GM10266 (cell line): ENCODE data around the gene ADGRA1.

Source experiments
- DNase-seq: peaks from one replicate; pipeline ENCODE4 v3.0.0; 2012; ENCODE audit errors: extremely low spot score
- CTCF ChIP-seq: IDR thresholded peaks from 2 replicates; pipeline ENCODE4 v1.5.1; 2012; ENCODE audit warnings: mild to moderate bottlenecking, low read depth; ENCODE audit not compliant: control insufficient read depth, insufficient read depth; ENCODE audit errors: missing control alignments

Gene ADGRA1

GRCh38 chr10:133178357-133179127 lies 90.8 kb downstream of the ADGRA1 start:
- no peak for DNase-seq
- TF ChIP-seq CTCF = no peak

DNA sequence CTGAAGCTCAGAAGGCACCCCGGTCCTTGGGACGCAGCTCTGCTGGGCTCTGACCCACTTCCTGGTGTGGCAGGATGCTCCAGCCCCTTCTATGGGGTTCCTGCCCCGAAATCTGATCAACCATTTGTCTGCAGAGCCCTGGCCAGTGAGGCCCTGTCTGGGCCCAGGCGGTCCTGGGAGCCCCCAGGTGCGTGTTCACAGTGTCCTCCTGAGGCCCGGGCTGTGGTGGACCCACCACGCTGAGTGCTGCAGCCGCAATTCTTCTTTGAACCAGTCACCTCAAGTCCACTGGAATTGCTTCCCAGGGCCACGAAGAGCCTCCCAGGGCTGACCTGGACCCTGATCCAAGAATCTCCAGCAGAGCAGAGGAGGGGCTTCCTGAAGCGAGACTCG lies 91.4 kb downstream of the ADGRA1 start:
- TF ChIP-seq CTCF = no peak
- no peak for DNase-seq

DNA sequence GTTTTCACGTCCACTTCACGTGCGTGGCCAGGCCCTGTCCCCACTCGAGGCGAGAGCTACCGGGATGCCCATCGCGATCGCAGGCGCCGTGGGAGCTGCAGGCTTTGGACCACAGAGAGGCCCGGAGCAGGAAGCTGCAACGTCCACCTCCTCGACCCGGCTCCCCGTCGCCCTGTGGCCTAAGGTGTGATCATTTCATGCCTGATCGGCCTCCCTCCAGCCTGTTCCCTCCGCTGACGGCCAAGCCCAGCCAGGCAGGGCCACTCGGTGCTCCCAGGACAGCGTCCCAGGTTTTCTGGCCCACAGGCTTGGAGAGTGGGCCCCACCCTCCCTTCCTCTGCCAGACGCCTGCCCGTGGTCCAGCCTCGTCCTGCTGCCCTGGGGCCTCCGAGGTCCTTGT lies 91.9 kb downstream of the ADGRA1 start:
- TF ChIP-seq CTCF = no peak
- DNase-seq = no peak

DNA sequence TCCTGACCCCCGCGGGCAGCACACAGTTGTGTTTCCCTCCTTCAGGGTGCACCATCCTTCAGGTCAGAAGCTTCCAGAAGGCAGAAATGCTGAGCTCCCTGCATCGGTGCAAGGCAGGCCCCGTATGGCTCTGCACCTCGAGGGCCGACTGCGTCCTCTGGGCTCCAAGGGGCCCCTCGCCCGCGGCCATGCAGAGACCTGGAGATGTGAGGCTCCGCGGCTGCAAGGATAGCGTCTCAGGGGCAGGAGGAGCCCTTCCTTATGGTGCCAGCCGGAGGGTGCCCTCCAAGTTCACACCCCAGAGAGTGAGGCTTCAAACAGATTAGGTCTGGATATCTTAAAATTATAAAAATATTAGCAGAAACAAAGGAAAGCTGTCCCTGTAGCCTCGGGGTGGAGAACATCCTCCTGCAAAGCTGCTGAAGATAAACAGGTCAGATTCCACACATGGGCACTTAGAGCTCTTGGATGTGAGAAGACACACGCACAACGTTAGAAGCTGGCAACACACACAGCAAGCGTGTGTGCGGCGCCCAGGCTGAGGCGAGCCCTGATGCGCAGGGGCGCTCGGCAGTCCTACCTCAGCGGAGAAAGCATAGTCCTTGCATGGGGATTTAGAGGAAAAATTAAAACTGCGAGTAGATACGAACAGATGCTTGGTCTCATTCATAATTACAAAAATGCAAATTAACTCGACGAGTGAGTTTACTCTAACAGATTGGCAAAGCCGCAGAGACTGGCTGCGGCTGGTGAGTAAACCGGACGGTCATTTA lies 92.7 kb downstream of the ADGRA1 start:
- DNase-seq = no peak
- no peak for TF ChIP-seq CTCF

GRCh38 chr10:133180965-133181639 lies 93.4 kb downstream of the ADGRA1 start:
- TF ChIP-seq CTCF = no peak
- no peak for DNase-seq
